Measurements from ENCODE around the gene BLM. TPM values are rescaled to one million over a fixed set of nuclear protein-coding genes. Genes with fewer than 3 reads are reported as not detected.
"Not testable (repeated sequence)": the region's sequence is repeated elsewhere in the genome, so short reads cannot be mapped to it uniquely, and the experiment has no call there.

BLM gene
- total and polyA plus RNA-seq, 2 experiments from 2014 or later = 1.9 to 4.8 TPM

DNA sequence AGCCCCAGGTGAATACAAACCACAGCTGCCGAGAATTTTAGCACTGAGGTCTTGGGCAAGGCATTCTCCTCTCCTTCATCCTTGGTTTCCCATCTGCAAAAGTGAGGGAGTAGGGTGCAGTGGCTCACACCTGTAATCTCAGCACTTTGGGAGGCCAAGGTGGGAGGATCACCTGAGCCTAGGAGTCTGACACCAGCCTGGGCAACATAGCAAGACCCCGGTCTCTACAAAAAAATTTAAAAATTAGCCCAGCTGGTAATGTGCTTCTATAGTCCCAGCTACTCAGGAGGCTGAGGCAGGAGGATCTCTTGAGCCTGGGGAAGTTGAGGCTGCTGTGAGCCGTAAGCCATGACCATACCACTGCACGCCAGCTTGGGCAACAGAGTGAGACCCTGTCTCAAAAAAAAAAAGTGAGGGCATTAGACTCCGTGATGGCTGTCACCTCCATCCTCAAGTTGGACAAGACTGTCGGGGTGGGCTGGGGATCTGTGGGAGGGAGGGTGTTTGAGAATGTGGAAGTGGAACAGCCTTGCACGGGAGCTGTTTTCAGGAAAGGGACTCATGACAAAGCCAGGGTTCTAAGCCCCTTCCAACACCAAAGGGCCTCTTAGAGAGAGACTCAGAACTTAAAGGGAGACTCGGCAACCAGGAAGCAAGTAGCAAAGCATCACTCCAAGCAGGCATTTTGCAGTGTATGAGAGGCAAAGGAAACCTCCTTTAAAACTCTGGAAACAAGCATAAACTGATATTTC lies 105.2 kb downstream of the BLM start:
- Histone ChIP-seq H3K4me3 (no peak overlapping the region), H3K27ac (no peak overlapping the region), H2AFZ (no peak overlapping the region), H3K9me2 (ENCODE audit: insufficient read depth) (no peaks in the 10 kb centered on the region), H3F3A (ENCODE audit: insufficient read depth) (no peaks in the 10 kb centered on the region), H3K27me3 (replicated peaks; ENCODE audit: insufficient read depth) (no peaks in the 10 kb centered on the region), H3K4me2 (ENCODE audit: unreplicated experiment) (no peak overlapping the region), H3K9ac (no peak overlapping the region), H4K20me1 (ENCODE audit: insufficient read depth) (no peaks in the 10 kb centered on the region), H3K9me3 (ENCODE audit: low read depth) (no peaks in the 10 kb centered on the region), H3K36me3 (ENCODE audit: low read depth) (no peaks in the 10 kb centered on the region), H3K4me1 (ENCODE audit: insufficient read depth) (no peaks in the 10 kb centered on the region), H3K79me2 (ENCODE audit: insufficient read depth) (no peaks in the 10 kb centered on the region)
- TF ChIP-seq EZH2 (IDR thresholded peaks at IDR 0.05; ENCODE audit: insufficient read depth, poor library complexity, severe bottlenecking) = no peak
- no peak for TF ChIP-seq EZH2phosphoT487 (IDR thresholded peaks at IDR 0.05; ENCODE audit: insufficient read depth, low read depth)
- 67 to 71% methylated on average over 8 of the region's 8 CpGs for WGBS, 2 experiments (ENCODE audit: low coverage in 1 of 2, low lambda C conversion rate in 2 of 2, missing lambda C conversion rate in 2 of 2)
- in situ Hi-C loops (cut with MboI) = no loop called here
- DNase-seq = no peak

DNA sequence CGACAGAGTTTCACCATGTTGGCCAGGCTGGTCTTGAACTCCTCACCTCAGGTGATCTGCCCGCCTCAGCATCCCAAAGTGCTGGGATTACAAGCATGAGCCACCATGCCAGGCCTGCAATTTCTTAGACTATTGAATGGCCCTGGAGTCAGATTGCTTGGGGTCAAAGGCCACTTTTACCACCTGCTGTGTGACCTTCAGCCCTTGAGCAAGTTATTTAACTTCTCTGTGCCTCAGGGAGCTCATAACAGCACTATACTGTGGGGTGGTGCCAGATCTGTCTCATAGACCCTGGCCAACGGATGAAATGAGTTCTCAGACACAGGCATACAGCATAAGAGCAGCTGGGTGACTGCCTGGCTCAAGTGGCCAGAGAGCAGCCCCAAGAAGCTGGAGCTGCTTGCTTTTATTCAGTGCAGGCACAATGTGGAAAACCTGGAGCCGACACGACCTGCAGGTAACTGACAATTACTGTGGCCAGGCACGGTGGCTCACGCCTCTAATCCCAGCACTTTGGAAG lies 106.4 kb downstream of the BLM start:
- H3K27me3 ChIP-seq (replicated peaks; ENCODE audit: insufficient read depth) = no peaks in the 10 kb centered on the region
- H3K9me2 ChIP-seq (ENCODE audit: insufficient read depth) = no peaks in the 10 kb centered on the region
- H3K79me2 ChIP-seq (ENCODE audit: insufficient read depth) = no peaks in the 10 kb centered on the region
- no peak overlapping the region for H3K27ac ChIP-seq
- H4K20me1 ChIP-seq (ENCODE audit: insufficient read depth) = no peaks in the 10 kb centered on the region
- no peak overlapping the region for H3K4me3 ChIP-seq
- H3K9me3 ChIP-seq (ENCODE audit: low read depth) = no peaks in the 10 kb centered on the region
- H3K4me2 ChIP-seq (ENCODE audit: unreplicated experiment) = no peak overlapping the region
- H3K9ac ChIP-seq = no peak overlapping the region
- 57 to 66% methylated on average over 7 of the region's 7 CpGs for WGBS, 2 experiments (ENCODE audit: low coverage in 1 of 2, low lambda C conversion rate in 2 of 2, missing lambda C conversion rate in 2 of 2)
- TF ChIP-seq EZH2phosphoT487 (IDR thresholded peaks at IDR 0.05; ENCODE audit: insufficient read depth, low read depth) (no peak), EZH2 (IDR thresholded peaks at IDR 0.05; ENCODE audit: insufficient read depth, poor library complexity, severe bottlenecking) (no peak)
- no peaks in the 10 kb centered on the region for H3K36me3 ChIP-seq (ENCODE audit: low read depth)
- no peaks in the 10 kb centered on the region for H3K4me1 ChIP-seq (ENCODE audit: insufficient read depth)
- H2AFZ ChIP-seq = no peak overlapping the region
- no peak for DNase-seq
- no peaks in the 10 kb centered on the region for H3F3A ChIP-seq (ENCODE audit: insufficient read depth)
- in situ Hi-C loops (cut with MboI) = no loop called here

DNA sequence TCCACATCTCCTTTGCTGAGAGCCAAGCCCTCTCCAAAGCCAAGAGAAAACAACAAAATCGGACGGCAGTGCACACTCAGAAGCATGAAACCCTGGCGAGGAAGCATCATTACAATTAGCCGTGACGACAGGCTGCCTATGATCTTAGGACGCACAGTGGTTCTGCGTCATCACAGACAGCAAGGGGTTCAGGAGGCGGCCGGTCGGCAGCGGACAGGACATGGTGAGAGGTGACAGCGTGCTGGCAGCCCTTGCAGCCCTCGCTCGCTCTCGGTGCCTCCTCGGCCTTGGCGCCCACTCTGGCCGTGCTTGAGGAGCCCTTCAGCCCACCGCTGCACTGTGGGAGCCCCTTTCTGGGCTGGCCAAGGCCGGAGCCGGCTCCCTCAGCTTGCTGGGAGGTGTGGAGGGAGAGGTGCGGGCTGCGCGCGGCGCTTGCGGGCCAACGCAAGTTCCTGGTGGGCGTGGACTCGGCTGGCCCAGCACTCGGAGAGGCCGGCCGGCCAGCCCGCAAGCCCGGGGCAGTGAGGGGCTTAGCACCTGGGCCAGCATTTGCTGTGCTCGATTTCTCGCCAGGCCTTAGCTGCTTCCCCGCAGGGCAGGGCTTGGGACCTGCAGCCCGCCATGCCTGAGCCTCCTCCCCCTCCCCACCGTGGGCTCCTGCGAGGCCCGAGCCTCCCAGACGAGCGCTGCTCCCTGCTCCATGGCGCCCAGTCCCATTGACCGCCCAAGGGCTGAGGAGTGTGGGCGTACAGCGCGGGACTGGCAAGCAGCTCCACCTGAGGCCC lies 108.2 kb downstream of the BLM start:
- H4K20me1 ChIP-seq (ENCODE audit: insufficient read depth); H3K4me2 ChIP-seq (ENCODE audit: unreplicated experiment); H2AFZ ChIP-seq; H3K9ac ChIP-seq; H3K79me2 ChIP-seq (ENCODE audit: insufficient read depth); H3K9me3 ChIP-seq (ENCODE audit: low read depth); H3F3A ChIP-seq (ENCODE audit: insufficient read depth); H3K9me2 ChIP-seq (ENCODE audit: insufficient read depth); H3K4me3 ChIP-seq; in situ Hi-C loops (cut with MboI); H3K36me3 ChIP-seq (ENCODE audit: low read depth); DNase-seq; H3K27ac ChIP-seq; H3K27me3 ChIP-seq (replicated peaks; ENCODE audit: insufficient read depth); H3K4me1 ChIP-seq (ENCODE audit: insufficient read depth): not testable (repeated sequence)
- 86 to 89% methylated on average over 46 to 49 of the region's 49 CpGs for WGBS, 2 experiments (ENCODE audit: low coverage in 1 of 2, low lambda C conversion rate in 2 of 2, missing lambda C conversion rate in 2 of 2)

DNA sequence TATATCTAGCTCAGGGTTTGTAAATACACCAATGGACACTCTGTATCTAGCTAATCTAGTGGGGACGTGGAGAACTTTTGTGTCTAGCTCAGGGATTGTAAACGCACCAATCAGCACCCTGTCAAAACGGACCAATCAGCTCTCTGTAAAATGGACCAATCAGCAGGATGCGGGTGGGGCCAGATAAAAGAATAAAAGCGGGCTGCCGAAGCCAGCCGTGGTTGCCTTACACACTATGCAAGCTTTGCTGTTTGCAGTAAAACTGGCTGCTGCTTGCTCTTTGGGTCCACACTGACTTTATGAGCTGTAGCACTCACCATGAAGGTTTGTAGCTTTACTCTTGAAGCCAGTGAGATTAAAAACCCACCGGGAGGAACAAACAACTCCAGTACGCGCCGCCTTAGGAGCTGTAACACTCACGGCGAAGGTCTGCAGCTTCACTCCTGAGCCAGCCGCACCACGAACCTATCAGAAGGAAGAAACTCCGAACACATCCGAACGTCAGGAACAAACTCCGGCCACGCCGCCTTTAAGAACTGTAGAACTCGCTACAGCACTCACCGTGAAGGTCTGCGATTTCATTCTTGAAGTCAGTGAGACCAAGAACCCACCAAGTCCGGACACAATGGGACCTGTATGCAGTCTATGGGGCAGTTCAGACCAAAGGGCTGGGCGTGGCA lies 109.2 kb downstream of the BLM start:
- H3K4me3 ChIP-seq; H3K9me3 ChIP-seq (ENCODE audit: low read depth); H3K9ac ChIP-seq; H3K9me2 ChIP-seq (ENCODE audit: insufficient read depth); H3F3A ChIP-seq (ENCODE audit: insufficient read depth); H3K27ac ChIP-seq; DNase-seq; H3K27me3 ChIP-seq (replicated peaks; ENCODE audit: insufficient read depth); in situ Hi-C loops (cut with MboI); H2AFZ ChIP-seq; H3K4me2 ChIP-seq (ENCODE audit: unreplicated experiment); H3K4me1 ChIP-seq (ENCODE audit: insufficient read depth); H4K20me1 ChIP-seq (ENCODE audit: insufficient read depth); H3K36me3 ChIP-seq (ENCODE audit: low read depth); H3K79me2 ChIP-seq (ENCODE audit: insufficient read depth): not testable (repeated sequence)
- WGBS, 2 experiments (ENCODE audit: low coverage in 1 of 2, low lambda C conversion rate in 2 of 2, missing lambda C conversion rate in 2 of 2) = 89 to 93% methylated on average over 26 of the region's 26 CpGs

Measured in GM23248 (cell line).